ENCODE measurements around the gene SLC25A19. TPM values are rescaled to one million over a fixed set of nuclear protein-coding genes. Genes with fewer than 3 reads are reported as not detected.
A peak's percentile ranks its signal among the peaks of the same experiment; 100 is the strongest.

SLC25A19 gene
- total RNA-seq, result 100 to 1,000 TPM; 111 to 140 (median 134) TPM

- Mint-ChIP-seq H3K4me3 (peak within 1 kb of the TSS; percentile 98), H3K27me3 (ENCODE audit: low read depth) (no peaks in the 10 kb centered on the region), H3K9me3 (no peaks in the 10 kb centered on the region), H3K4me1 (ENCODE audit: low read depth) (peaks cover 25% of the 10 kb centered on the region), H3K36me3 (ENCODE audit: insufficient read depth) (peaks cover 15% of the 10 kb centered on the region)
- DNase-seq (peak; percentile 94), ATAC-seq (peak; percentile 94 to 95)
Measured at GRCh38 chr17:75289115-75289831, at the start of gene SLC25A19. TSS of gene SLC25A19 (minus strand) at chr17:75289433. CDS start at chr17:75286764, 2,669 bp downstream.

GRCh38 chr17:75338335-75338734, 49.1 kb upstream of the SLC25A19 start:
- Mint-ChIP-seq H3K9me3 (no peaks in the 10 kb centered on the region), H3K27me3 (ENCODE audit: low read depth) (no peaks in the 10 kb centered on the region), H3K4me1 (ENCODE audit: low read depth) (peaks cover 77% of the 10 kb centered on the region), H3K4me3 (peak overlapping the region; percentile 67), H3K36me3 (ENCODE audit: insufficient read depth) (peaks cover 5% of the 10 kb centered on the region)
- ATAC-seq (peak; percentile 42 to 49), DNase-seq (no peak)

- Mint-ChIP-seq H3K4me3 (no peak overlapping the region), H3K4me1 (ENCODE audit: low read depth) (peaks cover 65% of the 10 kb centered on the region), H3K9me3 (no peaks in the 10 kb centered on the region), H3K36me3 (ENCODE audit: insufficient read depth) (peaks cover 6% of the 10 kb centered on the region), H3K27me3 (ENCODE audit: low read depth) (no peaks in the 10 kb centered on the region)
- no peak for DNase-seq
- no peak for ATAC-seq
Measured at GRCh38 chr17:75335315-75335714, 46.1 kb upstream of the SLC25A19 start.

- Mint-ChIP-seq H3K9me3 (no peaks in the 10 kb centered on the region), H3K36me3 (ENCODE audit: insufficient read depth) (peaks cover 4% of the 10 kb centered on the region), H3K4me3 (no peak overlapping the region), H3K4me1 (ENCODE audit: low read depth) (peaks cover 61% of the 10 kb centered on the region), H3K27me3 (ENCODE audit: low read depth) (no peaks in the 10 kb centered on the region)
- no peak for ATAC-seq
- no peak for DNase-seq
Measured at GRCh38 chr17:75334723-75335122, 45.5 kb upstream of the SLC25A19 start.

GRCh38 chr17:75331671-75332070, 42.4 kb upstream of the SLC25A19 start:
- peaks cover 4% of the 10 kb centered on the region for H3K36me3 Mint-ChIP-seq (ENCODE audit: insufficient read depth)
- no peak for ATAC-seq
- DNase-seq, result no peak
- peaks cover 53% of the 10 kb centered on the region for H3K4me1 Mint-ChIP-seq (ENCODE audit: low read depth)
- H3K27me3 Mint-ChIP-seq (ENCODE audit: low read depth), result no peaks in the 10 kb centered on the region
- no peaks in the 10 kb centered on the region for H3K9me3 Mint-ChIP-seq
- no peak overlapping the region for H3K4me3 Mint-ChIP-seq

GRCh38 chr17:75327757-75328156, 38.5 kb upstream of the SLC25A19 start:
- ATAC-seq (no peak), DNase-seq (no peak)
- Mint-ChIP-seq H3K36me3 (ENCODE audit: insufficient read depth) (peaks cover 13% of the 10 kb centered on the region), H3K9me3 (no peaks in the 10 kb centered on the region), H3K27me3 (ENCODE audit: low read depth) (no peaks in the 10 kb centered on the region), H3K4me3 (no peak overlapping the region), H3K4me1 (ENCODE audit: low read depth) (peaks cover 39% of the 10 kb centered on the region)

GRCh38 chr17:75326226-75326848, 37.1 kb upstream of the SLC25A19 start:
- ATAC-seq (no peak), DNase-seq (no peak)
- peaks cover 31% of the 10 kb centered on the region for H3K4me1 Mint-ChIP-seq (ENCODE audit: low read depth)
- H3K9me3 Mint-ChIP-seq, result no peaks in the 10 kb centered on the region
- H3K27me3 Mint-ChIP-seq (ENCODE audit: low read depth), result no peaks in the 10 kb centered on the region
- H3K36me3 Mint-ChIP-seq (ENCODE audit: insufficient read depth), result peaks cover 12% of the 10 kb centered on the region
- no peak overlapping the region for H3K4me3 Mint-ChIP-seq

GRCh38 chr17:75325827-75326225, 36.6 kb upstream of the SLC25A19 start:
- H3K36me3 Mint-ChIP-seq (ENCODE audit: insufficient read depth), result peaks cover 13% of the 10 kb centered on the region

GRCh38 chr17:75325348-75325747, 36.1 kb upstream of the SLC25A19 start:
- no peaks in the 10 kb centered on the region for H3K27me3 Mint-ChIP-seq (ENCODE audit: low read depth)
- no peak for DNase-seq
- H3K4me3 Mint-ChIP-seq, result no peak overlapping the region
- H3K4me1 Mint-ChIP-seq (ENCODE audit: low read depth), result peaks cover 24% of the 10 kb centered on the region
- ATAC-seq, result no peak
- H3K9me3 Mint-ChIP-seq, result no peaks in the 10 kb centered on the region
- H3K36me3 Mint-ChIP-seq (ENCODE audit: insufficient read depth), result peaks cover 17% of the 10 kb centered on the region

More at GRCh38 chr17:75325827-75326225, 36.6 kb upstream of the SLC25A19 start:
- DNase-seq (no peak), ATAC-seq (no peak)
- Mint-ChIP-seq H3K9me3 (no peaks in the 10 kb centered on the region), H3K27me3 (ENCODE audit: low read depth) (no peaks in the 10 kb centered on the region), H3K4me1 (ENCODE audit: low read depth) (peaks cover 26% of the 10 kb centered on the region), H3K4me3 (no peak overlapping the region)

GRCh38 chr17:75321506-75321905, 32.3 kb upstream of the SLC25A19 start:
- peaks cover 23% of the 10 kb centered on the region for H3K36me3 Mint-ChIP-seq (ENCODE audit: insufficient read depth)
- ATAC-seq, result no peak
- no peak overlapping the region for H3K4me3 Mint-ChIP-seq
- peaks cover 13% of the 10 kb centered on the region for H3K4me1 Mint-ChIP-seq (ENCODE audit: low read depth)
- DNase-seq, result no peak
- no peaks in the 10 kb centered on the region for H3K27me3 Mint-ChIP-seq (ENCODE audit: low read depth)
- H3K9me3 Mint-ChIP-seq, result no peaks in the 10 kb centered on the region

GRCh38 chr17:75319904-75320691, 30.9 kb upstream of the SLC25A19 start:
- Mint-ChIP-seq H3K36me3 (ENCODE audit: insufficient read depth) (peaks cover 18% of the 10 kb centered on the region), H3K27me3 (ENCODE audit: low read depth) (no peaks in the 10 kb centered on the region), H3K4me3 (no peak overlapping the region), H3K9me3 (no peaks in the 10 kb centered on the region), H3K4me1 (ENCODE audit: low read depth) (peaks cover 12% of the 10 kb centered on the region)
- DNase-seq, result no peak
- ATAC-seq, result no peak

- H3K27me3 Mint-ChIP-seq (ENCODE audit: low read depth), result no peaks in the 10 kb centered on the region
- H3K4me1 Mint-ChIP-seq (ENCODE audit: low read depth), result peaks cover 16% of the 10 kb centered on the region
- no peak for ATAC-seq
- DNase-seq, result no peak
- peaks cover 16% of the 10 kb centered on the region for H3K36me3 Mint-ChIP-seq (ENCODE audit: insufficient read depth)
- H3K4me3 Mint-ChIP-seq, result no peak overlapping the region
- H3K9me3 Mint-ChIP-seq, result no peaks in the 10 kb centered on the region
Measured at GRCh38 chr17:75318615-75319222, 29.5 kb upstream of the SLC25A19 start.

GRCh38 chr17:75318211-75318610, 29.0 kb upstream of the SLC25A19 start:
- DNase-seq (no peak), ATAC-seq (no peak)
- no peaks in the 10 kb centered on the region for H3K9me3 Mint-ChIP-seq
- H3K4me1 Mint-ChIP-seq (ENCODE audit: low read depth), result peaks cover 13% of the 10 kb centered on the region
- peaks cover 16% of the 10 kb centered on the region for H3K36me3 Mint-ChIP-seq (ENCODE audit: insufficient read depth)
- H3K4me3 Mint-ChIP-seq, result no peak overlapping the region
- H3K27me3 Mint-ChIP-seq (ENCODE audit: low read depth), result no peaks in the 10 kb centered on the region

- ATAC-seq (no peak), DNase-seq (no peak)
- Mint-ChIP-seq H3K9me3 (no peaks in the 10 kb centered on the region), H3K27me3 (ENCODE audit: low read depth) (no peaks in the 10 kb centered on the region), H3K4me3 (no peak overlapping the region), H3K36me3 (ENCODE audit: insufficient read depth) (peaks cover 14% of the 10 kb centered on the region), H3K4me1 (ENCODE audit: low read depth) (peaks cover 12% of the 10 kb centered on the region)
Measured at GRCh38 chr17:75317671-75318070, 28.4 kb upstream of the SLC25A19 start.
